Measurements from ENCODE around the gene CD82. TPM values are rescaled to one million over a fixed set of nuclear protein-coding genes. Genes with fewer than 3 reads are reported as not detected.

CD82 gene
- total and polyA plus RNA-seq, 2 of the 8 experiments (the other 6 are each of a cell fraction or from before 2014, with no cell fraction given) = 7.9 to 10.3 TPM

DNA sequence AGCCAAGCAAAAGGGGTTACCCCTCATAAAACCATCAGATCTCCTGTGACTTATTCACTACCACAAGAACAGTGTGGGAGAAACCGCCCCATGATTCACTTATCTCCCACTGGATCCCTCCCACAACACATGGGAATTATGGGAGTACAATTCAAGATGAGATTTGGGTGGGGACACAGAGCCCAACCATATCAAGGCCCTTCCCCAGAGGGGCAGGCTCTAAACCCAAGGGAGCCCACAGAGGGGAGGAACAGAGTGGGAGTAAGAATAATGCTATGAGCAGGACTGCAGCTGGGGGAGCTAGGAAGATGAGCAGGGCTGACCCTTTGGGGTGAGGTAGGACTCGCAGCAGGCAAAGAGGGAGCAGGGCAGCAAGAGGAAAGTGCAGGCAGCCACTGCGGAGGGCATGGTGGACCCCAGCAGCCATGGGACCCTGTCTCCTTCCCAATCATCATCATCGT, 59.3 kb downstream of the CD82 start (continued):
- TF ChIP-seq, protein P1, sequence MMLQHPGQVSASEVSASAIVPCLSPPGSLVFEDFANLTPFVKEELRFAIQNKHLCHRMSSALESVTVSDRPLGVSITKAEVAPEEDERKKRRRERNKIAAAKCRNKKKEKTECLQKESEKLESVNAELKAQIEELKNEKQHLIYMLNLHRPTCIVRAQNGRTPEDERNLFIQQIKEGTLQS (IDR thresholded peaks at IDR 0.05; ENCODE audit: insufficient read depth, low read depth, low read length) = no peak
- TF ChIP-seq CBX5 (IDR thresholded peaks at IDR 0.05; ENCODE audit: low read depth, low read length) (no peak), YY1 (IDR thresholded peaks at IDR 0.05; ENCODE audit: low read depth, low read length) (no peak), JUN (IDR thresholded peaks at IDR 0.05; ENCODE audit: low read depth, low read length) (no peak), RAD21 (IDR thresholded peaks at IDR 0.05 in 1 of 2, conservative IDR thresholded peaks at IDR 0.05 in 1 of 2; ENCODE audit: low read depth in 2 of 2, low read length in 2 of 2) (no peak), TEAD4 (IDR thresholded peaks at IDR 0.05; ENCODE audit: low read depth, low read length) (no peak)
